ENCODE data around the gene UNC5CL.

The UNC5CL gene

GRCh38 chr6:41047745-41048732 lies 9.0 kb upstream of the UNC5CL start:
- no peak overlapping the region for H3K4me3 ChIP-seq (ENCODE audit: low read depth, low read length)
- TF ChIP-seq CTCF (IDR thresholded peaks at IDR 0.05; ENCODE audit: control insufficient read depth, extremely low read depth, insufficient read depth), result no peak

GRCh38 chr6:41047306-41047705 lies 8.3 kb upstream of the UNC5CL start:
- TF ChIP-seq CTCF (IDR thresholded peaks at IDR 0.05; ENCODE audit: control insufficient read depth, extremely low read depth, insufficient read depth), result no peak
- H3K4me3 ChIP-seq (ENCODE audit: low read depth, low read length), result no peak overlapping the region
- no peak for DNase-seq (ENCODE audit: low read depth)

More at GRCh38 chr6:41047745-41048732, 9.0 kb upstream of the UNC5CL start:
- no peak for DNase-seq (ENCODE audit: low read depth)

GRCh38 chr6:41046084-41046483 lies 7.1 kb upstream of the UNC5CL start:
- no peak for DNase-seq (ENCODE audit: low read depth)
- no peak for TF ChIP-seq CTCF (IDR thresholded peaks at IDR 0.05; ENCODE audit: control insufficient read depth, extremely low read depth, insufficient read depth)

GRCh38 chr6:41045664-41046063 lies 6.6 kb upstream of the UNC5CL start:
- H3K4me3 ChIP-seq (ENCODE audit: low read depth, low read length), result no peak overlapping the region
- DNase-seq (ENCODE audit: low read depth), result no peak
- no peak for TF ChIP-seq CTCF (IDR thresholded peaks at IDR 0.05; ENCODE audit: control insufficient read depth, extremely low read depth, insufficient read depth)

More at GRCh38 chr6:41046084-41046483, 7.1 kb upstream of the UNC5CL start:
- H3K4me3 ChIP-seq (ENCODE audit: low read depth, low read length), result no peak overlapping the region

- no peak overlapping the region for H3K4me3 ChIP-seq (ENCODE audit: low read depth, low read length)
- no peak for TF ChIP-seq CTCF (IDR thresholded peaks at IDR 0.05; ENCODE audit: control insufficient read depth, extremely low read depth, insufficient read depth)
- DNase-seq (ENCODE audit: low read depth), result no peak
These were observed 4.1 kb upstream of the UNC5CL start for GRCh38 chr6:41043151-41043550.

- no peak for DNase-seq (ENCODE audit: low read depth)
- no peak for TF ChIP-seq CTCF (IDR thresholded peaks at IDR 0.05; ENCODE audit: control insufficient read depth, extremely low read depth, insufficient read depth)
- no peak within 1 kb of the TSS for H3K4me3 ChIP-seq (ENCODE audit: low read depth, low read length)
These were observed 3.4 kb upstream of the UNC5CL start, which contains the start of gene TSPO2 for GRCh38 chr6:41042226-41043055. TSS of gene TSPO2 (plus strand) at chr6:41042467. CDS start at chr6:41042986, 519 bp downstream.

Measured in LNCaP clone FGC (cell line).